ENCODE measurements around the gene EPHB1. TPM values are rescaled to one million over a fixed set of nuclear protein-coding genes. Genes with fewer than 3 reads are reported as not detected.
"Not testable (repeated sequence)": the region's sequence is repeated elsewhere in the genome, so short reads cannot be mapped to it uniquely, and the experiment has no call there.

EPHB1 gene
- total RNA-seq, 3 donors from 2014 or later = 0.31 to 6.9 (median 0.64) TPM

DNA sequence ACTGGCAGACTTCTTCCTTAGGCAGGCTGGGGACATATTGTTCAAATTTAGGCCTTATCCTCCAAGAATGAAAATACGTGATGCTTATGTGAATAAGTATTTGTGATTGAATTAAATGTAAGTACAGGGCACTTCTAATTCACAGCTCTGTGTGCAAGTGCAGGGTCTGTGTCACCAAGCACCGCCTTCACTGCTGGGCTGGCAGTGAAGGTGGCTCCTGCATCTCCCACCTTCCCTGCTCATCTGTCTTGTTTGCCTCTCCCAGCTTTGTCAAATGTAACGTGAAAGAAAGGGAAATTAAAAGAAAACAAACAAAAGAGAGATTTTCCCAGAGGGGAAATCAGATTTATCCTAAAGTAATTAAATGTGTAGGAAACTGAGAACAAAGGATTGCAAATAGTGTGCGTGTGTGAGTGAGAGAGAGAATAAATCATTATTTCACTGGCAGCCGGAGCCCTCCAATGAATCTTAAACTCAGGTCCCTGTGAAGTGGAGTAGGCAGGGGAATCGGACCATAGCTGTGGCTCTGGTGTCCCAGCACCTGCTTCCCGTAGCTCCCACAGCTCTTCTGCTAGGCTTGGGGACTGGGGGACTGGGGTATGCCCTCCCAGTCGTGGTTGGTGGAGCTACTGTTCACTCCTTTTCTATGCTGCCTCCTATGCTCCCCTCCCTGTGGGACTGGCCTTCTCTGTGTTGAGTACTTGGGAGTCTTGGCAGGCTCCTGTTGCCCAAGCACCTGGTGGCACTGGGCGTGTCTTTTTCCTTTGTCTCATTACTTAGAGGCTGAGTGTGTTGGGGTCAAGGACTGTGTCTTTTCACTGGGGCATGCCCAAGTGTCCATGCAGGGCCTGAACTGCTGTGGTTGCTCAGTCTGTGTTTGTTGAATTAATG lies 222.2 kb downstream of the EPHB1 start:
- DNase-seq = no peak
- TF ChIP-seq, protein P1, sequence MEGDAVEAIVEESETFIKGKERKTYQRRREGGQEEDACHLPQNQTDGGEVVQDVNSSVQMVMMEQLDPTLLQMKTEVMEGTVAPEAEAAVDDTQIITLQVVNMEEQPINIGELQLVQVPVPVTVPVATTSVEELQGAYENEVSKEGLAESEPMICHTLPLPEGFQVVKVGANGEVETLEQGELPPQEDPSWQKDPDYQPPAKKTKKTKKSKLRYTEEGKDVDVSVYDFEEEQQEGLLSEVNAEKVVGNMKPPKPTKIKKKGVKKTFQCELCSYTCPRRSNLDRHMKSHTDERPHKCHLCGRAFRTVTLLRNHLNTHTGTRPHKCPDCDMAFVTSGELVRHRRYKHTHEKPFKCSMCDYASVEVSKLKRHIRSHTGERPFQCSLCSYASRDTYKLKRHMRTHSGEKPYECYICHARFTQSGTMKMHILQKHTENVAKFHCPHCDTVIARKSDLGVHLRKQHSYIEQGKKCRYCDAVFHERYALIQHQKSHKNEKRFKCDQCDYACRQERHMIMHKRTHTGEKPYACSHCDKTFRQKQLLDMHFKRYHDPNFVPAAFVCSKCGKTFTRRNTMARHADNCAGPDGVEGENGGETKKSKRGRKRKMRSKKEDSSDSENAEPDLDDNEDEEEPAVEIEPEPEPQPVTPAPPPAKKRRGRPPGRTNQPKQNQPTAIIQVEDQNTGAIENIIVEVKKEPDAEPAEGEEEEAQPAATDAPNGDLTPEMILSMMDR (IDR thresholded peaks at IDR 0.05) = no peak
- H3K9me3 ChIP-seq = no peaks in the 10 kb centered on the region
- intact Hi-C loops (cut with DNase I, micrococcal nuclease) = no loop called here
- H3K36me3 ChIP-seq (ENCODE audit: low read depth) = no peaks in the 10 kb centered on the region
- no peak for ATAC-seq
- no peaks in the 10 kb centered on the region for H3K4me1 ChIP-seq (ENCODE audit: low read depth)
- H3K4me3 ChIP-seq = no peak overlapping the region

DNA sequence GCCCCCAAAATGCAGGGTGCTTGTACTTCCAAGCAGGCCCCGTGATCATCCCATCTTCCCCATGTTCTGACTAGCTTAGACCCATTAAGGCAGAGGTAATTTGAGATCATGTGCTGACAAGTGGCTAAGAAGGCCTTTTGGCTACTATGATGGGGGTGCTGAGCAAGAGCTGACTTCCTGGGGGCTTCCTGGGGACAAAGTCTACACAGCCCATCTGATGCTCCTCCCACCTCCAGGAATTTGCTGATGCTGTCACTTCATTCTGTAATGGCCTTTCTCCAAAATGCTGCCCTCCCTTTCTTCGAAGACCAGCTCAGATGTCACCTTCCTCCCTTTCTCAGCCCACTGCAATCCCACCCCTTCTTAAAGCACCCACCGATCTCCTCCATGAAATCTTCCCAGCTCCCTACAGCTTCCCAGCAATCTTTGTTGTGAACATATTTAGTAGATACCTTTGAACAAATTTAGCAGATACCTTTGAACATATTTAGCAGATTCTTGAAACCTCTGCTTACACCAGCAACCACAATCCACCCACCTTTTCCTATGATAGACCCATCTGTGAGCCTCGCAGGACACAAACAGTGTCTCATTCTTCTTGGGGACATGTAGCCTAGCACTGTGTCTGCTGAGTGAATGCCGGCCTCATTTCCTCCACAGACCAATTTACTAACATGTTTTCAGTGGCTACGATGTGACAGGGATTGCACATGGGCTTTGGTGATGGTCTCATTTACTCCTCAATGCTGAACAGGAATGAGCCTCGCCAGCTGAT lies 223.3 kb downstream of the EPHB1 start:
- Histone ChIP-seq H3K4me3 (no peak overlapping the region), H3K4me1 (ENCODE audit: low read depth) (no peaks in the 10 kb centered on the region), H3K9me3 (no peaks in the 10 kb centered on the region), H3K36me3 (ENCODE audit: low read depth) (no peaks in the 10 kb centered on the region)
- TF ChIP-seq, protein P1 (IDR thresholded peaks at IDR 0.05) = no peak
- ATAC-seq = no peak
- intact Hi-C loops (cut with DNase I, micrococcal nuclease) = no loop called here
- DNase-seq = no peak

DNA sequence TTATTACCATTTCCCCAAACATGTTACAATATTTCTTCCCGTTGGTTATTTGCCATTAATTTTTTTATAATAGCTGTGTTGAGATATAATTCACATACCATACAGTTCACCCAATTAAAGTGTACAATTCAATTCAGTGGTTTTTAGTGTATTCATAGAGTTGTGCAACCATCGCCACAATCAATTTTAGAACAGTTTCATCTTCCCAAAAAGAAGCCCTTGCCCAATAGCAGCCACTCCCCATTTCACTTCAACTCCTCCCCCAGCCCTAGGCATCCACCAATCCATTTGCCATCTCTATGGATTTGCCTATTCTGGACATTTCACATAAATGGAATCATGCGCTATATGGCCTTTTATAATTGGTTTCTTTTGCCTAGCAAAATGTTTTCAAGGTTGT lies 225.1 kb downstream of the EPHB1 start:
- DNase-seq (no peak), ATAC-seq (no peak)
- no peaks in the 10 kb centered on the region for H3K4me1 ChIP-seq (ENCODE audit: low read depth)
- no peaks in the 10 kb centered on the region for H3K9me3 ChIP-seq
- H3K4me3 ChIP-seq = no peak overlapping the region
- intact Hi-C loops (cut with DNase I, micrococcal nuclease) = no loop called here
- TF ChIP-seq, protein P1 (IDR thresholded peaks at IDR 0.05) = no peak
- no peaks in the 10 kb centered on the region for H3K36me3 ChIP-seq (ENCODE audit: low read depth)

DNA sequence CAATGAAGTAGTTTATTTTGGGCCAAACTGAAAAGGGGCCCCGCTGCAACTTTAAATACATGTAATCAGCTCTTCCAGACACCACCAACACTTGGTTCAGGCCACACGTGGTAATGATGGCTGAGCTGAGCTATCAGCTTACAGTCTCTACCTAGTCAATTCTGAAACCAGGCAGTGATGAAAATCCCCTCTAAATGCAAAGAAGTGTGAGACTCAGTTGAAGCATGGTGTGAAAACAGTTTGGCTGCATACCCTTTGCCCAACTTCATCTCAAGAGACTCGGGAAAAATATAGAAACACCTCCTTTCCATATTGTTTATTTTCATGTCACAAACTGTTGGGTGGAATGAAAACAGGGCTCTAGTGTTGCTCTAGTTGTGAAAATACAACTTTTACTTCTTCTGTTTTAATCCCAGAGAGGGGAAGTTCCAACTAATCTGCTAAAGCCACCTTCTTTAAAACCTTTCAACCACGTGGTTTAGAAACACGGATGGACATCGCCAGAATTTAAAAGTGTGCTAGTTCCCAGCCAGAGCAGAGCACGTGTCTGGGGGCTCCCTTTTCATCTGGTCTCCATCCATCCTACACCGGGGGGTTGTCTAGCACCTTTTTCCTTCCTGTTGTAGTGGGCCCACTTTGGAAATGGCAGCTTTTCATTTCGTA lies 229.1 kb downstream of the EPHB1 start:
- TF ChIP-seq, protein P1 (IDR thresholded peaks at IDR 0.05) = no peak
- no peaks in the 10 kb centered on the region for H3K4me1 ChIP-seq (ENCODE audit: low read depth)
- no peaks in the 10 kb centered on the region for H3K9me3 ChIP-seq
- DNase-seq (no peak), ATAC-seq (no peak)
- H3K36me3 ChIP-seq (ENCODE audit: low read depth) = no peaks in the 10 kb centered on the region
- intact Hi-C loops (cut with DNase I, micrococcal nuclease) = no loop called here
- no peak overlapping the region for H3K4me3 ChIP-seq

DNA sequence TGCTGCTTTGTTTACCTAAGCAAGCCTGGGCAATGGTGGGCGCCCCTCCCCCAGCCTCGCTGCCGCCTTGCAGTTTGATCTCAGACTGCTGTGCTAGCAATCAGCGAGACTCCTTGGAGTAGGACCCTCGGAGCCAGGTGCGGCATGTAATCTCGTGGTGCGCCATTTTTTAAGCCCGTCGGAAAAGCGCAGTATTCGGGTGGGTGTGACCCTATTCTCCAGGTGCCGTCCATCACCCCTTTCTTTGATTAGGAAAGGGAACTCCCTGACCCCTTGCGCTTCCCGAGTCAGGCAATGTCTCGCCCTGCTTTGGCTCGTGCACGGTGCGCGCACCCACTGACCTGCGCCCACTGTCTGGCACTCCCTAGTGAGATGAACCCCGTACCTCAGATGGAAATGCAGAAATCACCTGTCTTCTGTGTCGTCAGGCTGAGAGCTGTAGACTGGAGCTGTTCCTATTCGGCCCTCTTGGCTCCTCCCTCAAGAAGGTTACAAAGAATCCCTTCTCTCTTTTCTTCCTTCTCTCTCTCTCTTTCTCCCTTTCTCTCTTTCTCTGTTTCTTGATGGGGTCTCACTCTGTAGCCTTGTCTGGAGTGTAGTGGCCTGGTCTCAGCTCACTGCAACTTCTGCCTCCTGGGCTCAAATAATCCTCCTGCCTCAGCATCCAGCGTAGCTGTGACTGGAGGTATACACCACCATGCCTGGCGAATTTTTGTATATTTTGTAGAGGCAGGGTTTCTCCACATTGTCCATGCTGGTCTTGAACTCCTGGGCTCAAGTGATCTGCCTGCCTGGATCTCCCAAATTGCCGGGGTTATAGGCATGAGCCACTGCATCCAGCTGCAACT lies 235.9 kb downstream of the EPHB1 start:
- DNase-seq; H3K4me1 ChIP-seq (ENCODE audit: low read depth); H3K9me3 ChIP-seq; ATAC-seq; H3K36me3 ChIP-seq (ENCODE audit: low read depth); intact Hi-C loops (cut with DNase I, micrococcal nuclease); H3K4me3 ChIP-seq: not testable (repeated sequence)
